Right lobe of liver (tissue), 6 donors: ENCODE measurements around the gene PFKM. TPM values are rescaled to one million over a fixed set of nuclear protein-coding genes. Genes with fewer than 3 reads are reported as not detected.

Source experiments
- ATAC-seq, 4 donors: fragments of 200-7000 bp; cut with Tn5 transposase; one replicate each; pipeline ENCODE4 v1.9.1; 2020; ENCODE audit warnings: mild to moderate bottlenecking in 4 of 4, moderate library complexity in 4 of 4
- DNase-seq, 3 donors: peaks; one replicate each; pipeline ENCODE4 v3.0.0-alpha.2; 2020
- H3K27ac ChIP-seq, 3 donors: fragments of 200-600 bp; one replicate each; pipeline ENCODE4 v1.8.0; 2022
- H3K27me3 ChIP-seq, 2 donors: fragments of 200-600 bp; one replicate each; pipeline ENCODE4 v1.8.0; 2022
- H3K36me3 ChIP-seq, 4 donors: fragments of 200-600 bp; sonication (generic) in 1 of 4; one replicate each; pipeline versions ENCODE4 v1.5.1 to v1.8.0; 2017 to 2022; ENCODE audit warnings: control low read depth in 1 of 4
- H3K4me1 ChIP-seq, 4 donors: fragments of 200-600 bp; sonication (generic) in 1 of 4; one replicate each; pipeline versions ENCODE4 v1.5.1 to v1.8.0; 2017 to 2022; ENCODE audit warnings: control low read depth in 1 of 4
- H3K4me3 ChIP-seq, 3 donors: fragments of 200-600 bp; one replicate each; pipeline ENCODE4 v1.8.0; 2022
- H3K9me3 ChIP-seq, 4 donors: fragments of 200-600 bp; sonication (generic) in 1 of 4; one replicate each; pipeline versions ENCODE4 v1.5.1 to v1.8.0; 2017 to 2022; ENCODE audit warnings: control low read depth in 1 of 4
- CTCF ChIP-seq, 4 donors: fragments of 200-600 bp in 3 of 4; fragments of 450-650 bp in 1 of 4; IDR thresholded peaks; one replicate each; pipeline versions ENCODE4 v1.5.1 to v1.8.0; 2016 to 2022; ENCODE audit warnings: antibody characterized with exemption in 4 of 4, mild to moderate bottlenecking in 2 of 4
- POLR2A ChIP-seq: fragments of 450-650 bp; IDR thresholded peaks from one replicate; pipeline ENCODE4 v1.6.1; 2017; ENCODE audit warnings: antibody characterized with exemption, mild to moderate bottlenecking
- WGBS: methylation state at CpG from one replicate; pipeline ENCODE4 v1.1.6; 2018; ENCODE audit warnings: low coverage, low lambda C conversion rate; ENCODE audit not compliant: insufficient coverage; ENCODE audit errors: missing lambda C conversion rate; 5-methylcytosine and 5-hydroxymethylcytosine counted together
- intact Hi-C, 2 donors: fragments of 100-400 bp; cut with DNase I; formaldehyde crosslinking; loops; one replicate each; pipeline versions ENCODE4 v1.11.2 to v1.14.1; 2022
- total RNA-seq, 6 experiments: library from RNA; depleted of rRNA in 2 of 6; stranded (reverse); fragments of >200 nt in 2 of 6; fragmentation: NEBNext Ultra II Directional in 3 of 6; extraction: Animal tissue kit (Norgen Biotek cat#: 25700) in 3 of 6; gene quantifications; one replicate each; pipeline versions ENCODE4 v1.1.0 to v1.2.4, GENCODE V29; 2016 to 2023
- donor health status: DM: no; HTN: yes; CAD: no.
- donor health status: DM: no; HTN: no; CAD: no.
- donor health status: DM: no; HTN: no; CAD: no.
- donor health status: DM: no; HTN: yes; CAD: no.
- donor health status: DM: no; HTN: yes; CAD: no.

Gene PFKM
- total RNA-seq, 6 experiments from 2014 or later = 4.6 to 8.9 (median 7.8) TPM

GRCh38 chr12:48160807-48161206 lies 41.6 kb downstream of the PFKM start:
- DNase-seq = no peak
- WGBS = 37% methylated on average over 2 of the region's 2 CpGs
- Histone ChIP-seq H3K4me3 (no peak overlapping the region), H3K27ac (no peak overlapping the region), H3K36me3 (no peaks in the 10 kb centered on the region), H3K9me3 (no peaks in the 10 kb centered on the region), H3K4me1 (no peaks in the 10 kb centered on the region), H3K27me3 (no peaks in the 10 kb centered on the region)
- intact Hi-C loops = loop anchor here in 1 of 2 donors (10.0 kb wide), 1 partner anchor 76 kb away; no protein-coding TSS in a partner anchor
- TF ChIP-seq POLR2A (no peak), CTCF (IDR thresholded peaks at IDR 0.05) (no peak)
- ATAC-seq = no peak

DNA sequence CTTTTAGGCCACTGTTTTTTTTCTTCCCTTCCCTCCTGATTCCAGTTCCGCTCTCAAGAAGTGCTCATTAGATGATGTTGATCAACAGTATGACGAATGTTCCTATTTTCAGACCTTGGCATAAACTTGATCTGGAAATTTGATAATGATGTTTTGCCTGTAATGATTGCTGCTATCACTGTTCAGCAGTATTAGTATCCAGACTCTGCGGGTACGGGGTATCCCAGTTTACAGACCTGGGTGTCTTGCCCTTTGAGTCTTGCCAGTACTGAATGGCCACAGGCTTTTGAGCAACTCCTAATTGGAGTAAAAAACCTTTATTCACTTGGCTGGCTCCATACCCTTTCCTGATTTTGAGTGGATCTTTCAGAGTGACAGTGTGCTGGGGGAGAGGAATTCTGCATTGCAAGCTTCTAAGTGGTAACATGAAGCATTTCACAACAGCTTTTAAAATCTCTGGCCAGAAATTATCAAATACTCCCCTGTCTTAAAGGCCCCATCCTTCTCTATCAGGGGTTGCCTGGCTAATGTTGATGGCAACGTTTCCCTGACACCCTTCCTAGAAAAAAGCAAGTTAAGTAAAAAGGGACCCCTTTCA lies 44.1 kb downstream of the PFKM start:
- Histone ChIP-seq H3K36me3 (no peaks in the 10 kb centered on the region), H3K4me1 (no peaks in the 10 kb centered on the region), H3K27ac (no peak overlapping the region), H3K4me3 (no peak overlapping the region), H3K9me3 (no peaks in the 10 kb centered on the region), H3K27me3 (no peaks in the 10 kb centered on the region)
- no peak for ATAC-seq
- no peak for DNase-seq
- TF ChIP-seq POLR2A (no peak), CTCF (IDR thresholded peaks at IDR 0.05) (no peak)
- 62% methylated on average over 5 of the region's 5 CpGs for WGBS
- intact Hi-C loops = loop anchor here in 1 of 2 donors (10.0 kb wide), 1 partner anchor 78 kb away; no protein-coding TSS in a partner anchor

GRCh38 chr12:48164451-48164850 lies 45.3 kb downstream of the PFKM start:
- Histone ChIP-seq H3K36me3 (no peaks in the 10 kb centered on the region), H3K4me3 (no peak overlapping the region), H3K27ac (no peak overlapping the region), H3K9me3 (no peaks in the 10 kb centered on the region), H3K27me3 (no peaks in the 10 kb centered on the region), H3K4me1 (no peaks in the 10 kb centered on the region)
- TF ChIP-seq CTCF (IDR thresholded peaks at IDR 0.05) (no peak), POLR2A (no peak)
- no peak for ATAC-seq
- 63% methylated on average over 2 of the region's 2 CpGs for WGBS
- DNase-seq = no peak
- intact Hi-C loops = loop anchor here in 1 of 2 donors (10.0 kb wide), 1 partner anchor 80 kb away; no protein-coding TSS in a partner anchor

GRCh38 chr12:48165089-48165981 lies 46.2 kb downstream of the PFKM start:
- WGBS = 8% methylated on average over 2 of the region's 2 CpGs
- Histone ChIP-seq H3K36me3 (no peaks in the 10 kb centered on the region), H3K27me3 (no peaks in the 10 kb centered on the region), H3K9me3 (no peaks in the 10 kb centered on the region), H3K4me1 (no peaks in the 10 kb centered on the region), H3K27ac (no peak overlapping the region), H3K4me3 (no peak overlapping the region)
- no peak for DNase-seq
- intact Hi-C loops = loop anchor here in 1 of 2 donors (10.0 kb wide), 1 partner anchor 81 kb away; no protein-coding TSS in a partner anchor
- ATAC-seq = peak; percentile 78 to 88 (median 83)
- no peak for TF ChIP-seq POLR2A
- TF ChIP-seq CTCF (IDR thresholded peaks at IDR 0.05) = peak; percentile 91 to 97 (median 94)
